Measurements from ENCODE around the gene ZC2HC1B. TPM values are rescaled to one million over a fixed set of nuclear protein-coding genes. Genes with fewer than 3 reads are reported as not detected.

Gene ZC2HC1B
- total RNA-seq, 1 donor from 2014 or later = not detected

GRCh38 chr6:143959927-143960326 is 95.7 kb downstream of the ZC2HC1B start:
- intact Hi-C loops (cut with DNase I) = no loop called here
- no peak overlapping the region for H3K4me3 ChIP-seq

GRCh38 chr6:143961066-143961465 is 96.8 kb downstream of the ZC2HC1B start:
- no peak overlapping the region for H3K27ac ChIP-seq
- no peaks in the 10 kb centered on the region for H3K9me3 ChIP-seq
- peaks cover 12% of the 10 kb centered on the region for H3K4me1 ChIP-seq
- H3K27me3 ChIP-seq = no peaks in the 10 kb centered on the region
- TF ChIP-seq CTCF (IDR thresholded peaks at IDR 0.05) = no peak
- intact Hi-C loops (cut with DNase I) = no loop called here
- H3K4me3 ChIP-seq = no peak overlapping the region
- H3K36me3 ChIP-seq = peaks cover 6% of the 10 kb centered on the region
- ATAC-seq = no peak
- no peak for DNase-seq

More at GRCh38 chr6:143959927-143960326, 95.7 kb downstream of the ZC2HC1B start:
- H3K36me3 ChIP-seq = no peaks in the 10 kb centered on the region
- TF ChIP-seq CTCF (IDR thresholded peaks at IDR 0.05) = no peak
- H3K27me3 ChIP-seq = no peaks in the 10 kb centered on the region
- no peak for DNase-seq
- H3K4me1 ChIP-seq = peaks cover 12% of the 10 kb centered on the region
- H3K9me3 ChIP-seq = no peaks in the 10 kb centered on the region
- no peak overlapping the region for H3K27ac ChIP-seq
- ATAC-seq = no peak

GRCh38 chr6:143961886-143962878 is 97.9 kb downstream of the ZC2HC1B start:
- intact Hi-C loops (cut with DNase I) = no loop called here
- no peak for DNase-seq
- TF ChIP-seq CTCF (IDR thresholded peaks at IDR 0.05) = peak; percentile 45
- peak; percentile 47 for ATAC-seq
- Histone ChIP-seq H3K4me3 (no peak overlapping the region), H3K27me3 (no peaks in the 10 kb centered on the region), H3K9me3 (no peaks in the 10 kb centered on the region), H3K36me3 (peaks cover 6% of the 10 kb centered on the region), H3K27ac (no peak overlapping the region), H3K4me1 (peaks cover 16% of the 10 kb centered on the region)

GRCh38 chr6:143963158-143963919 is 99.1 kb downstream of the ZC2HC1B start:
- Histone ChIP-seq H3K9me3 (no peaks in the 10 kb centered on the region), H3K36me3 (peaks cover 6% of the 10 kb centered on the region), H3K4me1 (peaks cover 16% of the 10 kb centered on the region), H3K27me3 (no peaks in the 10 kb centered on the region), H3K27ac (no peak overlapping the region), H3K4me3 (no peak overlapping the region)
- TF ChIP-seq CTCF (IDR thresholded peaks at IDR 0.05) = no peak
- intact Hi-C loops (cut with DNase I) = no loop called here
- no peak for DNase-seq
- ATAC-seq = no peak

- H3K27ac ChIP-seq = no peak overlapping the region
- DNase-seq (no peak), ATAC-seq (no peak)
- H3K9me3 ChIP-seq = no peaks in the 10 kb centered on the region
- H3K36me3 ChIP-seq = peaks cover 6% of the 10 kb centered on the region
- H3K4me1 ChIP-seq = peaks cover 16% of the 10 kb centered on the region
- no peak for TF ChIP-seq CTCF (IDR thresholded peaks at IDR 0.05)
- intact Hi-C loops (cut with DNase I) = no loop called here
- no peaks in the 10 kb centered on the region for H3K27me3 ChIP-seq
- no peak overlapping the region for H3K4me3 ChIP-seq
Observed at GRCh38 chr6:143964674-143965081, 100.4 kb downstream of the ZC2HC1B start.

Measured in upper lobe of right lung (tissue), 1 donor.